ENCODE results near the gene MAP2. TPM values are rescaled to one million over a fixed set of nuclear protein-coding genes. Genes with fewer than 3 reads are reported as not detected.

The MAP2 gene
- total and polyA plus RNA-seq, 2 of the 8 experiments (the other 6 are each of a cell fraction or from before 2014, with no cell fraction given) = 5.9 to 9.4 TPM

DNA sequence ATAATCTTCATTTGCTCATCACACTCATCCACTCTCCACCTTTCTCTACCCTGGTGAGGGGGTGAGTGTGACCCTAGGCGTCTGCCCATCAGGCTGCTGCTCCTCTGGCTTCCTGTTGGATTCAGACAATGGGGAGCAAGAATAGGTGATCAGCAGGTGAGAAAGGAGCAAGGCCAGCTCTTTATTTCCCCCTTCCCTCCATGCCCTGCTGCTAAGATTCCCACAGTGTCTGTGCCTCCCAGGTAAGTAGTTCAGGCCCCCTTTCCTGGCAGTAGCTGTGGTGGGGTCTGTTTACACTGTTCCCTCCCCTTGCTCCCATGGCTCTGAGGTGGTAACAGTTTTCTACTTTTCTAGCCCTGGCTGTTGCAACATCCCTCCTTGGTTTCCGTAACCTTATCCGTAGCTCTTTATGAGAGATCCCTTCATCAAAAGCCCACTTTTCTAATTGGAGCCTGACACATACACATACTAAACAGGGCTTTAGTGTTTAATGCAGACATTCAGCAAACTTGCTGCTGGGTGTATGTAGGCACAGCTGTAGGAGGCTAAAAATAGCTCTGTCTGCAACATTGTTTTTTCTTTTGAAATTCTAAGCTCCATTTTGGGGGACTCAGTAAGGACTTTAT is 27.5 kb downstream of the MAP2 start:
- Histone ChIP-seq H3K9ac (replicated peaks in 1 of 4; ENCODE audit: extremely low read depth in 1 of 4, low read depth in 3 of 4, low read length in 3 of 4) (peak overlapping the region in 1 of 4 experiments; percentile 26; a peak in 2 of 7 replicates), H2BK120ac (replicated peaks; ENCODE audit: low read depth, low read length) (no peak overlapping the region), H4K20me1 (replicated peaks in 1 of 2; ENCODE audit: control insufficient read depth in 1 of 2, insufficient read depth in 2 of 2, low read length in 2 of 2) (no peaks in the 10 kb centered on the region), H3K18ac (ENCODE audit: extremely low read depth, low read length) (no peak overlapping the region; the same call in 1 of the 2 replicates), H3K4me3 (ENCODE audit: extremely low read depth in 1 of 4, insufficient read depth in 2 of 4, low read depth in 3 of 4, low read length in 4 of 4) (peak overlapping the region in 1 of 4 experiments; percentile 28; a peak in 1 of 8 replicates), H3K4me1 (replicated peaks in 1 of 4; ENCODE audit: control insufficient read depth in 3 of 4, insufficient read depth in 4 of 4, low read length in 3 of 4) (peaks cover 0 to 16% (median 4%) of the 10 kb centered on the region in 4 experiments; a peak in 3 of 7 replicates), H2BK5ac (ENCODE audit: low read depth, low read length) (peak overlapping the region; percentile 22; the same call in 1 of the 2 replicates), H3K36me3 (ENCODE audit: control insufficient read depth in 2 of 4, insufficient read depth in 4 of 4, low read length in 3 of 4) (no peaks in the 10 kb centered on the region), H2BK12ac (ENCODE audit: low read depth, low read length) (no peak overlapping the region; the same call in 1 of the 2 replicates), H2BK20ac (ENCODE audit: low read length) (no peak overlapping the region), H3K27ac (ENCODE audit: low read depth, low read length) (no peak overlapping the region), H2AFZ (ENCODE audit: low read length) (peak overlapping the region; percentile 51; the same call in 1 of the 2 replicates), H4K5ac (ENCODE audit: insufficient read length, low read depth, low read length) (peak overlapping the region; percentile 10), H2BK15ac (ENCODE audit: low read length) (no peak overlapping the region), H3K4ac (replicated peaks; ENCODE audit: insufficient read length, low read depth, low read length) (no peak overlapping the region), H3K9me3 (ENCODE audit: insufficient read depth in 2 of 2, low read depth in 1 of 2, low read length in 1 of 2) (0 out of 4 replicates have a peak, but pooled peaks cover 0 to 2% of the 10 kb centered on the region in 2 experiments), H4K91ac (replicated peaks; ENCODE audit: insufficient read length, low read length) (no peak overlapping the region), H4K8ac (ENCODE audit: extremely low read depth, insufficient read depth, low read length) (no peak overlapping the region), H3K79me1 (ENCODE audit: low read depth, low read length) (no peaks in the 10 kb centered on the region), H3K23ac (ENCODE audit: insufficient read length) (no peak overlapping the region), H3K14ac (ENCODE audit: insufficient read length) (no peak overlapping the region), H2AK5ac (ENCODE audit: low read depth, low read length) (no peak overlapping the region), H3K27me3 (replicated peaks in 1 of 4; ENCODE audit: control insufficient read depth in 3 of 4, extremely low read depth in 1 of 4, insufficient read depth in 3 of 4, low read length in 3 of 4) (no peaks in the 10 kb centered on the region; a peak in 1 of 7 replicates), H3K23me2 (ENCODE audit: low read depth, low read length) (no peaks in the 10 kb centered on the region), H3K4me2 (ENCODE audit: insufficient read depth in 1 of 2, low read depth in 2 of 2, low read length in 2 of 2) (peak overlapping the region; percentile 57 to 59), H3K56ac (replicated peaks; ENCODE audit: insufficient read length, low read depth, low read length) (no peak overlapping the region), H3K79me2 (ENCODE audit: control insufficient read depth in 1 of 2, insufficient read depth in 2 of 2, low read length in 2 of 2) (no peaks in the 10 kb centered on the region)
- DNase-seq (ENCODE audit: low read depth in 1 of 2, low spot score in 2 of 2) = peak in 1 of 2 experiments; percentile 63
- FAIRE-seq = peak; percentile 87
- CTCF ChIA-PET (ENCODE audit: partially characterized antibody) = interaction anchor here (0.5 to 1.9 kb wide), 6 partner anchors 8 to 745 kb away, joined by 3 to 18 read pairs (median 4); partner anchors contain the start of gene MAP2
- POLR2A ChIA-PET (ENCODE audit: partially characterized antibody) = interaction anchor here (0.7 kb wide), 2 partner anchors 8 to 344 kb away, joined by 3 read pairs; no protein-coding TSS in a partner anchor
- 34% methylated on average over 3 of the region's 3 CpGs; no CpG with 5 or more reads in 1 of the 2 experiments for WGBS, 2 experiments (ENCODE audit: extremely low coverage in 1 of 2, insufficient coverage in 1 of 2, insufficient read length in 1 of 2, insufficient replicate concordance in 2 of 2, low coverage in 1 of 2, low lambda C conversion rate in 2 of 2, missing lambda C conversion rate in 1 of 2)
- TF ChIP-seq CTBP2 (IDR thresholded peaks at IDR 0.05; ENCODE audit: borderline replicate concordance, insufficient read depth, insufficient read length, low read length) = peak; percentile 31
- TF ChIP-seq ASH2L (IDR thresholded peaks at IDR 0.05; ENCODE audit: low read length) = peak; percentile 49

Data from H1 (cell line).